Kidney (tissue), 14 donors: Measurements from ENCODE around the gene SFT2D2. TPM values are rescaled to one million over a fixed set of nuclear protein-coding genes. Genes with fewer than 3 reads are reported as not detected.

Source experiments
- DNase-seq, 5 donors: peaks; one replicate each; pipeline ENCODE4 v3.0.0-alpha.2; 2013 to 2020
- FAIRE-seq: peaks from 2 replicates; lab custom pipeline; 2012; peaks lifted over from hg19 to GRCh38; lab: Jason Lieb, UNC
- H3K27ac ChIP-seq, 2 donors: one replicate each; pipeline ENCODE4 v1.7.0; 2013; ENCODE audit warnings: low read depth in 2 of 2, low read length in 2 of 2, inconsistent platforms in 1 of 2
- H3K27me3 ChIP-seq: one replicate; pipeline ENCODE4 v1.7.1; 2013; ENCODE audit warnings: low read length, inconsistent platforms; ENCODE audit not compliant: control insufficient read depth, insufficient read depth
- H3K36me3 ChIP-seq, 3 donors: one replicate each; pipeline versions ENCODE4 v1.7.0 to v1.7.1; 2013; ENCODE audit warnings: low read length in 3 of 3, control low read depth in 1 of 3, inconsistent platforms in 1 of 3; ENCODE audit not compliant: insufficient read depth in 3 of 3, control insufficient read depth in 2 of 3
- H3K4me1 ChIP-seq, 3 donors: one replicate each; pipeline versions ENCODE4 v1.7.0 to v1.7.1; 2013; ENCODE audit warnings: low read length in 3 of 3, inconsistent platforms in 1 of 3, low read depth in 1 of 3; ENCODE audit not compliant: control insufficient read depth in 2 of 3, insufficient read depth in 2 of 3
- H3K4me3 ChIP-seq, 3 donors: one replicate each; pipeline versions ENCODE4 v1.7.0 to v1.8.1; 2013; ENCODE audit warnings: low read length in 3 of 3, control low read depth in 1 of 3, inconsistent platforms in 1 of 3
- H3K9ac ChIP-seq, 3 donors: one replicate each; pipeline versions ENCODE4 v1.7.0 to v1.7.1; 2013; ENCODE audit warnings: low read length in 3 of 3, control low read depth in 1 of 3, inconsistent platforms in 1 of 3
- H3K9me3 ChIP-seq, 3 donors: one replicate each; pipeline versions ENCODE4 v1.7.0 to v1.7.1; 2013; ENCODE audit warnings: low read length in 3 of 3, control low read depth in 1 of 3, inconsistent platforms in 1 of 3; ENCODE audit not compliant: control insufficient read depth in 2 of 3, insufficient read depth in 1 of 3
- CTCF ChIP-seq: IDR thresholded peaks from 3 replicates; pipeline ENCODE4 v1.5.1; 2012; ENCODE audit warnings: mild to moderate bottlenecking, moderate library complexity, borderline replicate concordance; ENCODE audit not compliant: insufficient read depth; ENCODE audit errors: extremely low read depth
- intact Hi-C: fragments of 100-400 bp; cut with DNase I; formaldehyde crosslinking; loops from one replicate; pipeline ENCODE4 v1.11.1; 2022
- polyA plus RNA-seq: library from polyadenylated mRNA; stranded (reverse); fragments of 350-450 nt; fragmentation: Illumina TruSeq; extraction: RNeasy Lipid Tissue Mini Kit (QIAGEN cat#74804); gene quantifications from one replicate; pipeline ENCODE4 v1.2.3, GENCODE V29; 2014; ENCODE audit warnings: low read depth, low replicate concordance; ENCODE audit not compliant: insufficient read depth
- total RNA-seq: library from RNA; stranded (reverse); fragmentation: NEBNext Ultra II Directional; extraction: Animal tissue kit (Norgen Biotek cat#: 25700); gene quantifications from one replicate; pipeline ENCODE4 v1.2.1, GENCODE V29; 2021
- donor health status: control.
- donor health status: control.
- donor health status: control.
- donor health status: control.
- donor health status: control.
- donor health status: DM: yes; HTN: yes; CAD: no.
- donor health status: Normal renal cell carcinoma (clear cell type).

Gene SFT2D2
- total and polyA plus RNA-seq, 2 donors from 2014 or later = 7.4 to 89.3 TPM

- DNase-seq (no peak), FAIRE-seq (no peak)
- H3K9me3 ChIP-seq = no peaks in the 10 kb centered on the region
- H3K4me3 ChIP-seq = no peak overlapping the region
- intact Hi-C loops = no loop called here
- no peak overlapping the region for H3K27ac ChIP-seq
- no peak for TF ChIP-seq CTCF
- H3K4me1 ChIP-seq = no peaks in the 10 kb centered on the region
- no peaks in the 10 kb centered on the region for H3K36me3 ChIP-seq
- no peak overlapping the region for H3K9ac ChIP-seq
- no peaks in the 10 kb centered on the region for H3K27me3 ChIP-seq
These were observed 67.6 kb downstream of the SFT2D2 start for GRCh38 chr1:168293356-168293755.

- Histone ChIP-seq H3K36me3 (no peaks in the 10 kb centered on the region), H3K27ac (no peak overlapping the region), H3K9me3 (no peaks in the 10 kb centered on the region), H3K4me3 (no peak overlapping the region), H3K27me3 (no peaks in the 10 kb centered on the region), H3K9ac (no peak overlapping the region), H3K4me1 (no peaks in the 10 kb centered on the region)
- DNase-seq (no peak), FAIRE-seq (no peak)
- intact Hi-C loops = no loop called here
- TF ChIP-seq CTCF = no peak
These were observed 69.8 kb downstream of the SFT2D2 start for GRCh38 chr1:168295411-168296114.

- TF ChIP-seq CTCF = no peak
- intact Hi-C loops = no loop called here
- DNase-seq (no peak), FAIRE-seq (no peak)
- Histone ChIP-seq H3K9me3 (no peaks in the 10 kb centered on the region), H3K4me3 (no peak overlapping the region), H3K9ac (no peak overlapping the region), H3K27me3 (no peaks in the 10 kb centered on the region), H3K27ac (no peak overlapping the region), H3K4me1 (no peaks in the 10 kb centered on the region), H3K36me3 (no peaks in the 10 kb centered on the region)
These were observed 71.4 kb downstream of the SFT2D2 start for GRCh38 chr1:168297019-168297730.
